ENCODE measurements around the gene TMC8. TPM values are rescaled to one million over a fixed set of nuclear protein-coding genes. Genes with fewer than 3 reads are reported as not detected.
A peak's percentile ranks its signal among the peaks of the same experiment; 100 is the strongest.

Gene TMC8
- total RNA-seq, 1 donor from 2014 or later: 1.2 TPM

GRCh38 chr17:78174346-78174869 is 43.8 kb downstream of the TMC8 start:
- Mint-ChIP-seq H3K9me3 (no peaks in the 10 kb centered on the region), H3K36me3 (peaks cover 16% of the 10 kb centered on the region), H3K4me1 (peaks cover 16% of the 10 kb centered on the region), H3K4me3 (no peak overlapping the region), H3K27ac (peak overlapping the region; percentile 34), H3K27me3 (ENCODE audit: low read depth) (no peaks in the 10 kb centered on the region)
- DNase-seq (ENCODE audit: low spot score in 2 of 2, unreplicated experiment in 2 of 2): no peak
- no peak for TF ChIP-seq CTCF (IDR thresholded peaks at IDR 0.05; ENCODE audit: unreplicated experiment)

GRCh38 chr17:78174870-78175642 is 44.5 kb downstream of the TMC8 start:
- Mint-ChIP-seq H3K27me3 (ENCODE audit: low read depth) (no peaks in the 10 kb centered on the region), H3K4me1 (peaks cover 15% of the 10 kb centered on the region), H3K27ac (no peak overlapping the region), H3K36me3 (peaks cover 17% of the 10 kb centered on the region), H3K4me3 (no peak overlapping the region), H3K9me3 (no peaks in the 10 kb centered on the region)
- TF ChIP-seq CTCF (IDR thresholded peaks at IDR 0.05; ENCODE audit: unreplicated experiment): no peak
- DNase-seq (ENCODE audit: low spot score in 2 of 2, unreplicated experiment in 2 of 2): no peak

GRCh38 chr17:78175643-78175981 is 45.0 kb downstream of the TMC8 start:
- no peaks in the 10 kb centered on the region for H3K27me3 Mint-ChIP-seq (ENCODE audit: low read depth)
- peaks cover 20% of the 10 kb centered on the region for H3K36me3 Mint-ChIP-seq
- no peak overlapping the region for H3K4me3 Mint-ChIP-seq
- H3K27ac Mint-ChIP-seq: no peak overlapping the region
- no peak for TF ChIP-seq CTCF (IDR thresholded peaks at IDR 0.05; ENCODE audit: unreplicated experiment)
- DNase-seq (ENCODE audit: low spot score in 2 of 2, unreplicated experiment in 2 of 2): no peak
- H3K9me3 Mint-ChIP-seq: no peaks in the 10 kb centered on the region
- H3K4me1 Mint-ChIP-seq: peaks cover 15% of the 10 kb centered on the region

GRCh38 chr17:78176548-78177025 is 46.0 kb downstream of the TMC8 start:
- Mint-ChIP-seq H3K27me3 (ENCODE audit: low read depth) (no peaks in the 10 kb centered on the region), H3K36me3 (peaks cover 24% of the 10 kb centered on the region), H3K4me1 (peaks cover 15% of the 10 kb centered on the region), H3K9me3 (no peaks in the 10 kb centered on the region), H3K4me3 (no peak overlapping the region), H3K27ac (no peak overlapping the region)
- peak; percentile 93 for TF ChIP-seq CTCF (IDR thresholded peaks at IDR 0.05; ENCODE audit: unreplicated experiment)
- DNase-seq (ENCODE audit: low spot score in 2 of 2, unreplicated experiment in 2 of 2): peak; percentile 54 to 87

DNA sequence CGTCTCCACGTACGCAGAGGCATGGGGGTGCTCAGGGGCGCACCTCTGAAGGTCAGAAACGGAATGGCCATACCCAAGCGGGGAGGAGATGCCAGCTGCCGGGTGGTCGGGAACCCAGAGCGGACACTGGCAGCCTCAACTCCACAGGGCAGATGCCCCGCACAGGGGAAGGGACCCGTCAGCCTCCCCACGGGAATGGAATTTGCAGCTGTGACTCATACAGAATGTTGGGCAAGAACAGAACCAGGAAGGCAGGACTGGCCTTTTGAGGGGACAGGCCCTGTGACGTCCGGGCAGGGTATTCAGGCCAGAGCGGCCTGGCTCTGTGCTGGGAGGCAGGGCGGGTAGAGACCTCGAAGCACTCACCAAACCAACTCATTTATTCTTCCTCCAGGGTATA is 48.8 kb downstream of the TMC8 start:
- Mint-ChIP-seq H3K9me3 (no peaks in the 10 kb centered on the region), H3K4me3 (no peak overlapping the region), H3K36me3 (peaks cover 22% of the 10 kb centered on the region), H3K4me1 (peaks cover 7% of the 10 kb centered on the region), H3K27ac (no peak overlapping the region), H3K27me3 (ENCODE audit: low read depth) (no peaks in the 10 kb centered on the region)
- DNase-seq (ENCODE audit: low spot score in 2 of 2, unreplicated experiment in 2 of 2): no peak
- no peak for TF ChIP-seq CTCF (IDR thresholded peaks at IDR 0.05; ENCODE audit: unreplicated experiment)
